Stimulated activated CD4-positive, alpha-beta T cell treated with anti-CD3 and anti-CD28 coated beads, Interleukin-12 subunit alpha, Interleukin-12 subunit beta, amount 100 ng/mL, for 48 hours (primary cell): ENCODE measurements around the gene ARID1A.

Source experiments
- DNase-seq, 3 donors: peaks; one replicate each; pipeline ENCODE4 v3.0.0-alpha.2; 2020; ENCODE audit warnings: low read depth in 2 of 3, low spot score in 1 of 3

ARID1A gene

DNA sequence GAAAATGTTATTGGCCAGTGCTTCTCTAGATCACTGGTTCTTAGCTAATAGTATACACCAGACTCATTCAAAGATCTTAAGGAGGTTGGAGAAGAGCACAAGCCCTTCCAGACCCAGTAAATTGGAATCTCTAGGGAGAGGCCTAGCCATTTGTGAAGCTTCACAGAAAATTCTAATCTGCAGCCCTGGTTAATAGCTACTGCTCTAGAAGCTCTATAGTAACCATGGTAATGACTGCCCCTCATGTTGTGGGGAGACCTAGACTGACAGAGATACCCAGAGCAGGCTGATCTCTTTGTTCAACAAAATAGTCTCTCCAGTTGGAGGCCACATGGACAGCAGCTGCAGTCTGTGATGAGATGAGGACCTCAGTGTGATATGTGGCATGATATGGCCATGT, 31.7 kb downstream of the ARID1A start:
- DNase-seq, result no peak

GRCh38 chr1:26728645-26729044, 32.8 kb downstream of the ARID1A start:
- DNase-seq, result no peak

GRCh38 chr1:26729633-26730032, 33.8 kb downstream of the ARID1A start:
- no peak for DNase-seq

- no peak for DNase-seq
Observed at GRCh38 chr1:26730695-26731094, 34.9 kb downstream of the ARID1A start.

DNA sequence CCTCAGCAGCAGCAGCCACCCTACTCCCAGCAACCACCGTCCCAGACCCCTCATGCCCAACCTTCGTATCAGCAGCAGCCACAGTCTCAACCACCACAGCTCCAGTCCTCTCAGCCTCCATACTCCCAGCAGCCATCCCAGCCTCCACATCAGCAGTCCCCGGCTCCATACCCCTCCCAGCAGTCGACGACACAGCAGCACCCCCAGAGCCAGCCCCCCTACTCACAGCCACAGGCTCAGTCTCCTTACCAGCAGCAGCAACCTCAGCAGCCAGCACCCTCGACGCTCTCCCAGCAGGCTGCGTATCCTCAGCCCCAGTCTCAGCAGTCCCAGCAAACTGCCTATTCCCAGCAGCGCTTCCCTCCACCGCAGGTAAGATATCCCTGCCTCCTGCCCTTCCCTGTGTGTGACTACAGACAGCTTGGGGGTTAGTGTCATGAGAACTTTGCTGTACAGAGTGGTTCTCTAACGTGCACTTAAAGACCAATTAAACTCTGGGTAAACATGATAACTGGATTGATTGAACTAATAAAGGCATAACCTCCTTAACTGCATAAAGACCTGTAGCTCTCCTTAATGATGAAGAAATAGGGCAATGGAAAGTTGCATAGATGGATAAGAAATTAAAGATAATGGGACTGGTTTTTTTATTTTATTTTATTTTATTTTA, 35.6 kb downstream of the ARID1A start:
- no peak for DNase-seq

DNA sequence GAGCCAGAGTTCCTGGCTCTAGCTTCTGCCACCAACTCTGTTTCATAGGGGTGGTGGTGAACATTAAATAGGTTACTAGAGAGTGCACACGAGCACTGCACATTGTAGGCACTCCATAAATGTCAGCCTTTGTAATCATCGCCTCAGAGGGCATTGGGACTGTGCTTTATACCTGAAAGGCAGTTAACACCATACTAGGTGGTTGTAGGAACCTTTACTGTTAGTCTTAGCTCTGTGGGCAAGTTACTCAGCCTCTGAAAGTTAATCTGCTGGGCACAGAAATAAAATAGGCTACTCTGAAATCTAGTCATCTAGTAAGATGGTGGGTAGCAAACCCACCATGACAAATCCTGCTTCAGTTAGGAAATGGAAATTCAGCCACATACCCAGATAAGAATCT, 37.6 kb downstream of the ARID1A start:
- DNase-seq, result no peak

DNA sequence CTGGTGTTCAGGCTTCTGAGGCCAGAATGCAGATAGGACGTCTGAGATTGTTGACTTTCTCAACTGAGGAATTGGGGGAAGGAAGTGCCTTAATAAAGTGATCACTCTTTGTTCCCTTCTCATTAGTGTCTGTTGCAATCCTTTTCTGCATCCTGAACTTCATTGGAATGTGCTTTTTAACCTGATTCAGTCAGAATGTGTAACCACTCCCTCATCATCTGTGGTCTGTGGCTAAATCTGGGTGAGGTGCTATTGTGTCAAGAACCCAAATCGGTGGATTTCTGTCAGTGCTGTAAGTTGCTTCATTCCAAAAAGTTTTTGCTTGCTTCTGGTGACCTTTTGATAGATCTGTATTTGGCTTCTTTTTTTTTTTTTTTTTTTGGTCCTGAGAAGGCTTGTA, 38.2 kb downstream of the ARID1A start:
- DNase-seq, result no peak

- no peak for DNase-seq
Observed at GRCh38 chr1:26734501-26735058, 38.8 kb downstream of the ARID1A start.

DNA sequence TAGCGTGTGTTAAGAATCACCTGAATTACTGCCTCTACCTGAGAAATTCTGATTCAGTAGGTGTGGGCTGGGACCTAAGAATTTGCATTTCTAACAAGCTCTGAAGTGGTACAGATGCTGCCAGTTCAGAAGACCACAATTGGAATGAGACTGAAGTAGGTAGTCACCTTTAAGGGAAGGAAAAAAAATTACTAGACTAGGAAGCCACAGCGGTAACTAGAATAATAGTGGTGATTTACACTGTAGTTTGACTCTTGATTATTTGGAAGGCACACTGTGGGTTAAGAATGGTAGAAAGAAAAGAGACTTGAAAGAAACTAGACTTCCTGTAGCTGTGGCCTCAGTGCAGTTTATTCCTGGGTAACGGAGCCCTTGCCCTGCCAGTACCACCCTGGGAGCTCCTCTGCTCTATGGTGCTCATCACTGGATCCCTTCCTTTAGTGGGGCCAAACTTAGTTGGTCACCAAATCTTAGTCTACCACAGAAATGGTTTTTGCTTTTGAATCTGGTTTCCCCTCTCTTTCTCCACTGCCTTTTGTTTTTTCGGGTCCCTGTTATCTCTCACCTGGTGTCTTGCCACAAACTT, 43.6 kb downstream of the ARID1A start:
- DNase-seq, result no peak

GRCh38 chr1:26740023-26740634, 44.3 kb downstream of the ARID1A start:
- no peak for DNase-seq

DNA sequence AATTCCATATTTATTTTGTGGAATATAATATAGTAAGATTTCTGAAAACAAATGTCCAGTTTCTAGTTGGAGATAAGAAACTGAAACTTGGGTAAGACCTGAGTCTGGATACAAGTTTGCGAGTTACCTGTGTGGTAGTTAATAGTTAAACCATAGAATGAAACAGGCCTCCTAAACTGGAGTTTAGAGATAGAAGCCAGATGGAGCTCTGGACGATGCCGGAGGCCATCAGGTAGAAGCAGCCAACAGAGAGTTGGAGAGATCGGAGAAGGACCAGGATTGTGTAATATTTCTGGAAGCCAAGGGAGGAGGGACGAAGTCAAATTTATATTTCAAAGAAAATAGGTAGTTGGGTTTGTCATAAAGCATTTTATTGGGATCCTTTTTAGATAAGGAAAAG, 45.1 kb downstream of the ARID1A start:
- DNase-seq, result no peak

DNA sequence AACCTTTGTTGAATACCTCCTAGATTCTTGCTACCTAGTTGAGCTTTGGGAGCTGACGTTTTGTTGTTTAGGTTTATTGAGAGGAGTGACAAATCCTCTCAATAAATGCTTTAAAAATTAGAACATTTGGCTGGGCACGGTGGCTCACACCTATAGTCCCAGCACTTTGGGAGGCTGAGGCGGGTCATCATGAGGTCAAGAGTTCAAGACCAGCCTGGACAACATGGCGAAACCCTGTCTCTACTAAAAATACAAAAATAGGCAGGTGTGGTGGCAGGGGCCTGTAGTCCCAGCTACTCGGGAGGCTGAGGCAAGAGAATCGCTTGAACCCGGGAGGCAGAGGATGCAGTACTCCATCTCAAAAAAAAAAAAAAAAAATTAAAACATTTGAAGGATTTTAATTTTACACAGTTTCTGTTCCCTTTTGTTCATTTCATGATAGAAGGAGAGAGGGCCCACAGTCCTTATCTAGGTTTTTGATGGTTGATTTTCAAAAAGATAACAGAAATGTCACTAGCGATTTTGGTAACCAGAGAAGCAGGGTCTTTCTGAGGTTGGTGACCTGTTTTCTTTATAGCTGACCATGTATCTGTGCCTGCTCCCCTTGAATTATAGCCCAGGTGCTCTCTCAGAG, 47.7 kb downstream of the ARID1A start:
- no peak for DNase-seq

GRCh38 chr1:26744075-26744959, 48.5 kb downstream of the ARID1A start:
- peak; percentile 68 to 78 (median 77) for DNase-seq

DNA sequence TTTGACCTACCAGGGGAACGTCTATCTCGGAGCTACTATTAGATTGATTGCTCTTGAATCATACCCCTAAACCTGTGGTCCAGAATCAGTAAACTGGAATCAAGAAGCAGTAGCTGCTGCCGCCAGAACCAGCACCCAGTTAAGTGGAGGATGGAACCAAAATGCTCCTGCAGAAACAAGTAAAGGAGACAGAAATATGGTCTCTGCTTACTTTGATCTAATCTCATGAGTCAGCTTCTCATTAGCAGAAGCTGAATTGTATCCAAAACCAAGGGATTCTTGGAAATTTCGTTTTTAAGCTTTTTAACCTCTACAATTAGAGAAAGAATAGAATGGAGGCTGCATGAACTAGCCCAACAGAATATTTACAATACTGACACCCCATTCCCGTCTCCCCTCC, 49.4 kb downstream of the ARID1A start:
- no peak for DNase-seq

DNA sequence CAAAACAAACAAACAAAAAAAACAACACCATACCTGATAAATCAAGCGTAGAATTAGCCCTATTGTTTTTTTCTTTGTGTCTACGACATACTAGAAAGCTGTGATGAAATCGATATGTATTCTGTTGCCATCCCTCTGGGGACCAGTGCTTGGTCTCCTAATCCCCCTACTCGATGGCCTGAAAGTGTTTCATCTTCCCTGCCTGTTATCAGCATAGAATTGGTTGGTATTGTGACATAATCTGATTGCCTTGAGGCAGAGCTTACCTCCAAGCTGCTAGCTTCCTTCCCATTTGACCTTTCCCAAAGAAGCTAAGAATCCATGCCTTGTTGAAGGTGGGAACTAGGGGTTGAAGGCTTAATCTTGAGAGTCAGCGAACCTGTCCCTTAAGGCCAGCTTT, 51.2 kb downstream of the ARID1A start:
- no peak for DNase-seq

DNA sequence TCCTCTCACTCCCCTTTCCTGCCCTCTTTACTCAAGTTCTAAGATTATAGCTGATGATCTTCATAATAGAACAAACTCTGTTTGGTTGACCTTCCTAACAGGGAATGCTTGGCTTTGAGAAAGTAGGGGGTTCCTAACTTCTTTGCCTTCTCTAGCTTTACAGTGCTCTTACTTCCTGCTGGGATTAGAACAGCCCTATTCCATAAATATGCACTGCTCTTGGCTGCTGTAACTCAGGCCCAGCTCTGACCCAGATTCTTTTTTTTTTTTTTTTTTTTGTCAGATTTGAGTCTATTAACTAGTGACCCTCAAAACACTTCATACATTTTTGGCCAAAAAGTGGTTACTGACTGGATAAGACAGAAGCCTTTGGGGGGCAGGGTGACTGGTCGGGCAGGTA, 52.5 kb downstream of the ARID1A start:
- no peak for DNase-seq

DNA sequence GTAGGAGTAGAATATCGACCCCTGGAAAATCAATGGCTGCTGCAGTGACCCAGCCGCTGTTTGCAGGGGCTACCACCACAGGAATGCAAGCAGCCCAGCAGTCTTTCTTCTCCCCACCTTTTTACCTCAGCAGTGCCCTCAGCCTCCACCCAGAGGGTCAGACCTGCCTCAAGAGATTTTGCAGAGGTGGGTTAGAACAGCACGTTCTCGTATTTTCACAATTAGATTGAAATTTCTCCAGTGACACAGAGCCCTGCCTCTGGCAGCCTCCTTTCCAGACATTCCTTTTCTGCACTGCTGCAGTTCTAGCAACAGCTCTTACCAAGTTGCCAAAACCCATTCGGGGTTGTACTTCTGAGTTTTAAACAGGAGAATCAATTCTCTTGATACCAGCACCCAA, 53.6 kb downstream of the ARID1A start:
- no peak for DNase-seq

- DNase-seq, result no peak
Observed at GRCh38 chr1:26750428-26750827, 54.6 kb downstream of the ARID1A start.

GRCh38 chr1:26752519-26752918, 56.7 kb downstream of the ARID1A start:
- DNase-seq, result no peak

DNA sequence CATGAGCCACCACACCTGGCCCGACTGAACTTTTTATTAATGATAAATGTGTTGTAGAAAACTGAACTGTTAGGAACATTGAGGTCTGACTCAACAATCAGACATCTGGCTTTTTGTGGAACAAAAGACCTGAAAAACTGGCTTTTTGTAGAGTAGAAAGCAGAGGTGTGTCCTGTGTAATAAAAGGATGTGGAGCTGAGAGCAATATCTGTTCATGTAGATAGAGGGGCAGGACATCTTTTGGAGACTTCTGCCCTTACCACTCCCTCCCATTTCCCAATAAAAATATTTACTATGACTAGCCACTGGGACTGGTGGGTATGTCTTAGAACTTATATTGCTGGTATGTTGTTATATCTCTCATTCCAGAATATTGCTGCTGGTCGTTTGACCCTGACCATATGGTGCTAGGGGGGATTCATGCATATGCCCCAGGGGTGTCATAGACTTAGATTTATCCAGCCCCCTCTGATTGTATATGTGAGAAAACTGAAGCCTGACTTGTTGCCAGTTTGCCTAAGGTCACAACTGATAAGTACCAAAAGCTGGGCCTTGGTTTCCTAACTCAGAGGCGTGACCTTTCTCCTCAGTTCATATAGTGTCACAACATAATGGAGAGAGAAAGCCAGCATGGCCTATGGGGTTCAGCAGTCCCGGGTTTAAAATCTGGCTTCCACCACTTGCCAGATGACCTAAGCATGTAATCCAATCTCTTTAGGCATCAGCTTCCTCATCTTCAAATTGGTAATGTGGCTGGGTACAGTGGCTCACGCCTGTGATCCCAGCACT, 58.5 kb downstream of the ARID1A start:
- DNase-seq, result no peak
